Neural cell (in vitro differentiated cells): ENCODE measurements around the gene PLIN3. TPM values are rescaled to one million over a fixed set of nuclear protein-coding genes. Genes with fewer than 3 reads are reported as not detected.

ENCODE experiments used
- H2AFZ ChIP-seq: fragments of 200-600, 300-800 bp; sonication (generic), shearing (Covaris generic); 2 replicates; pipeline ENCODE4 v1.6.0; 2014; ENCODE audit warnings: low read depth, mild to moderate bottlenecking, antibody characterized with exemption, low read length, moderate library complexity
- H3F3A ChIP-seq: fragments of 200-600 bp; shearing (Covaris generic); 2 replicates; pipeline ENCODE4 v1.6.1; 2016; ENCODE audit warnings: mild to moderate bottlenecking, moderate library complexity, mixed read lengths, antibody characterized with exemption, low read length; ENCODE audit not compliant: insufficient read depth, poor library complexity, severe bottlenecking
- H3K27ac ChIP-seq: fragments of 200-600, 300-800 bp; sonication (generic), shearing (Covaris generic); 2 replicates; pipeline ENCODE4 v1.5.1; 2014; ENCODE audit warnings: mild to moderate bottlenecking, low read length, moderate library complexity
- H3K27me3 ChIP-seq: fragments of 300-800, 200-600 bp; sonication (generic), shearing (Covaris generic); 2 replicates; pipeline ENCODE4 v1.6.0; 2014; ENCODE audit warnings: mild to moderate bottlenecking, low read depth, low read length, moderate library complexity; ENCODE audit not compliant: insufficient read depth
- H3K36me3 ChIP-seq: fragments of 300-800, 200-600 bp; sonication (generic), shearing (Covaris generic); 2 replicates; pipeline ENCODE4 v1.5.1; 2014; ENCODE audit warnings: mild to moderate bottlenecking, antibody characterized with exemption, low read length, moderate library complexity; ENCODE audit not compliant: insufficient read depth
- H3K4me2 ChIP-seq: fragments of 300-800, 200-600 bp; sonication (generic), shearing (Covaris generic); 2 replicates; pipeline ENCODE4 v1.6.0; 2014; ENCODE audit warnings: mild to moderate bottlenecking, low read length
- H3K4me3 ChIP-seq: fragments of 300-800, 200-600 bp; sonication (generic), shearing (Covaris generic); 2 replicates; pipeline ENCODE4 v1.5.1; 2014; ENCODE audit warnings: mild to moderate bottlenecking, low read length, moderate library complexity
- H3K79me2 ChIP-seq: fragments of 200-600 bp; shearing (Covaris generic); replicated peaks from 2 replicates; pipeline ENCODE4 v1.6.0; 2014; ENCODE audit warnings: mild to moderate bottlenecking, low read length, moderate library complexity; ENCODE audit not compliant: insufficient read depth
- H3K9ac ChIP-seq: fragments of 300-800, 200-600 bp; sonication (generic), shearing (Covaris generic); 2 replicates; pipeline ENCODE4 v1.6.1; 2016; ENCODE audit warnings: mild to moderate bottlenecking, low read length, mixed read lengths
- H3K9me2 ChIP-seq: fragments of 200-600 bp; shearing (Covaris generic); 2 replicates; pipeline ENCODE4 v1.6.1; 2016; ENCODE audit warnings: mild to moderate bottlenecking, low read length, mixed read lengths; ENCODE audit not compliant: insufficient read depth
- H3K9me3 ChIP-seq: fragments of 200-600, 300-800 bp; sonication (generic), shearing (Covaris generic); 2 replicates; pipeline ENCODE4 v1.6.1; 2016; ENCODE audit warnings: mild to moderate bottlenecking, mixed run types, low read length, moderate library complexity, mixed read lengths
- H4K20me1 ChIP-seq: fragments of 200-600 bp; shearing (Covaris generic); 2 replicates; pipeline ENCODE4 v1.6.1; 2016; ENCODE audit warnings: mild to moderate bottlenecking, mixed run types; ENCODE audit not compliant: insufficient read depth
- CTCF ChIP-seq: fragments of 450-650 bp; IDR thresholded peaks from 2 replicates; pipeline ENCODE4 v1.5.1; 2014; ENCODE audit warnings: antibody characterized with exemption, mild to moderate bottlenecking, moderate library complexity; ENCODE audit not compliant: poor library complexity, severe bottlenecking
- EP300 ChIP-seq: fragments of 450-650 bp; conservative IDR thresholded peaks from 2 replicates; pipeline ENCODE4 v1.6.1; 2014; ENCODE audit warnings: antibody characterized with exemption, mild to moderate bottlenecking, moderate library complexity; ENCODE audit not compliant: poor library complexity, severe bottlenecking
- EZH2 ChIP-seq: fragments of 200-600, 300-800 bp; shearing (Covaris generic), sonication (generic); IDR thresholded peaks from 2 replicates; pipeline ENCODE4 v1.6.1; 2014; ENCODE audit warnings: antibody characterized with exemption, low read length, borderline replicate concordance, mild to moderate bottlenecking; ENCODE audit not compliant: insufficient read depth, poor library complexity, severe bottlenecking
- MXI1 ChIP-seq: fragments of 450-650 bp; conservative IDR thresholded peaks from 2 replicates; pipeline ENCODE4 v1.6.1; 2014; ENCODE audit warnings: antibody characterized with exemption, mild to moderate bottlenecking; ENCODE audit not compliant: poor library complexity, severe bottlenecking
- POLR2AphosphoS5 ChIP-seq: IDR thresholded peaks from 2 replicates; pipeline ENCODE4 v1.6.1; 2012
- RAD21 ChIP-seq: fragments of 450-650 bp; conservative IDR thresholded peaks from 2 replicates; pipeline ENCODE4 v1.6.1; 2014; ENCODE audit warnings: antibody characterized with exemption, mild to moderate bottlenecking, moderate library complexity
- REST ChIP-seq: IDR thresholded peaks from 2 replicates; pipeline ENCODE4 v1.6.1; 2012; ENCODE audit warnings: borderline replicate concordance
- SMC3 ChIP-seq: fragments of 450-650 bp; conservative IDR thresholded peaks from 2 replicates; pipeline ENCODE4 v1.6.1; 2014; ENCODE audit warnings: antibody characterized with exemption, mild to moderate bottlenecking, moderate library complexity; ENCODE audit not compliant: poor library complexity
- TAF1 ChIP-seq: IDR thresholded peaks from 2 replicates; pipeline ENCODE4 v1.6.1; 2012; ENCODE audit warnings: low read depth
- polyA plus RNA-seq: library from polyadenylated mRNA; depleted of rRNA; stranded (reverse); fragments of >200 nt; gene quantifications from 2 replicates; pipeline ENCODE4 v1.2.3, GENCODE V29; 2014

The PLIN3 gene
- polyA plus RNA-seq, 1 donor from 2014 or later, result 0.71 TPM

GRCh38 chr19:4873930-4874329, 6.5 kb upstream of the PLIN3 start:
- H3K27ac ChIP-seq, result no peak overlapping the region
- no peaks in the 10 kb centered on the region for H3K9me3 ChIP-seq
- H2AFZ ChIP-seq, result no peak overlapping the region
- H3K4me2 ChIP-seq, result no peak overlapping the region
- no peak overlapping the region for H3K4me3 ChIP-seq
- TF ChIP-seq RAD21 (no peak), EZH2 (no peak), MXI1 (no peak), TAF1 (no peak), EP300 (no peak), SMC3 (no peak), CTCF (no peak)
- H3K9me2 ChIP-seq, result no peaks in the 10 kb centered on the region
- no peaks in the 10 kb centered on the region for H3K36me3 ChIP-seq
- H3F3A ChIP-seq, result no peaks in the 10 kb centered on the region
- no peaks in the 10 kb centered on the region for H3K27me3 ChIP-seq
- no peaks in the 10 kb centered on the region for H4K20me1 ChIP-seq
- H3K79me2 ChIP-seq, result no peaks in the 10 kb centered on the region
- no peak overlapping the region for H3K9ac ChIP-seq

GRCh38 chr19:4871711-4872110, 4.2 kb upstream of the PLIN3 start:
- Histone ChIP-seq H3K4me2 (no peak overlapping the region), H3K36me3 (no peaks in the 10 kb centered on the region), H3K9me3 (no peaks in the 10 kb centered on the region), H4K20me1 (no peaks in the 10 kb centered on the region), H3K9ac (no peak overlapping the region), H3K79me2 (no peaks in the 10 kb centered on the region), H3K9me2 (no peaks in the 10 kb centered on the region), H3K4me3 (no peak overlapping the region), H2AFZ (no peak overlapping the region), H3K27me3 (no peaks in the 10 kb centered on the region), H3F3A (no peaks in the 10 kb centered on the region), H3K27ac (no peak overlapping the region)
- TF ChIP-seq TAF1, result no peak
- TF ChIP-seq EP300, result no peak
- TF ChIP-seq EZH2, result no peak
- no peak for TF ChIP-seq SMC3
- TF ChIP-seq REST, result no peak
- no peak for TF ChIP-seq RAD21
- no peak for TF ChIP-seq CTCF
- no peak for TF ChIP-seq MXI1
- no peak for TF ChIP-seq POLR2AphosphoS5
